ENCODE data around the gene RPL32.

DNA sequence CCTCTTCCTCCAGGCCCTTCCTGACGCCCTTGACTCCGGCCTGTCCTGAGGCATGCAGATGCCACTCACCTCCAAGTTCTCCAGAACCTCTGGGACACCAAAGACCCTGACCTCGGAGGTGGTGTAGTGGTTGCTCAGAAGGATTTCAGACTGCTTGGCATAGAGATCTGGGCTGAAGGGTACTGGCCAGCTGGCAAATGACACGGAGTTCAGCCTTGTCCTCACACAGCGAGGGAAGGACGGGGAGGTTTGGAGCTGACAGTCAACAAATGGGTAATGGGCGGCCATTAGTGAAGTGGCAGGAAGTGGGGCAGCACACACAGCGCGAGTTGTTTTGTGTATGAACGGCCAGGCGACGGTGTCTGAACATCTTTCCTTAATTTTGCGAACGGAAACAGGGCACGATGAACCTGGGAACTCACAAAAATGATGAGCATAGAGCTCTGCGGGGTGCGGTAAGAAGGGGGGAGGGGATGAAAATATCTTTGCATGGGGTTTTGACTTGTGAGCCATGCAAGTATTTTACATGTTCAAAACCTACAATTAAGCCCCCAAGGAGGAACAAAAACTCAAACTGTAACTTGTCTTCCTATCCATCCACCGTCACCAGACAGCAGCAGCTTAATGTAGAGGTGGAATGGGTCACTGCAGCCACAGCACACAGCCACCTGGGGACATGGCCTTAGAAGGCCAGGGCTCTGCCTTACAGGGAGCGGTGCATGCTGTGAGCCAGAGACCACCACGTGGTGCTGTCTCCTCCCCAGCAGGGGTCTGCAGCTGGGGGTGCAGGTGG, 43.6 kb upstream of the RPL32 start:
- TF ChIP-seq, protein P1, sequence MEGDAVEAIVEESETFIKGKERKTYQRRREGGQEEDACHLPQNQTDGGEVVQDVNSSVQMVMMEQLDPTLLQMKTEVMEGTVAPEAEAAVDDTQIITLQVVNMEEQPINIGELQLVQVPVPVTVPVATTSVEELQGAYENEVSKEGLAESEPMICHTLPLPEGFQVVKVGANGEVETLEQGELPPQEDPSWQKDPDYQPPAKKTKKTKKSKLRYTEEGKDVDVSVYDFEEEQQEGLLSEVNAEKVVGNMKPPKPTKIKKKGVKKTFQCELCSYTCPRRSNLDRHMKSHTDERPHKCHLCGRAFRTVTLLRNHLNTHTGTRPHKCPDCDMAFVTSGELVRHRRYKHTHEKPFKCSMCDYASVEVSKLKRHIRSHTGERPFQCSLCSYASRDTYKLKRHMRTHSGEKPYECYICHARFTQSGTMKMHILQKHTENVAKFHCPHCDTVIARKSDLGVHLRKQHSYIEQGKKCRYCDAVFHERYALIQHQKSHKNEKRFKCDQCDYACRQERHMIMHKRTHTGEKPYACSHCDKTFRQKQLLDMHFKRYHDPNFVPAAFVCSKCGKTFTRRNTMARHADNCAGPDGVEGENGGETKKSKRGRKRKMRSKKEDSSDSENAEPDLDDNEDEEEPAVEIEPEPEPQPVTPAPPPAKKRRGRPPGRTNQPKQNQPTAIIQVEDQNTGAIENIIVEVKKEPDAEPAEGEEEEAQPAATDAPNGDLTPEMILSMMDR (IDR thresholded peaks at IDR 0.05), result no peak
- TF ChIP-seq EP300 (IDR thresholded peaks at IDR 0.05), result no peak
- no peak for TF ChIP-seq POLR2A (IDR thresholded peaks at IDR 0.05)

Data from stomach (tissue), 4 donors.